Measurements from ENCODE around the gene ANAPC2. TPM values are rescaled to one million over a fixed set of nuclear protein-coding genes. Genes with fewer than 3 reads are reported as not detected.
A peak's percentile ranks its signal among the peaks of the same experiment; 100 is the strongest.

Gene ANAPC2
- total RNA-seq, 1 experiment from 2014 or later = 23.1 TPM

DNA sequence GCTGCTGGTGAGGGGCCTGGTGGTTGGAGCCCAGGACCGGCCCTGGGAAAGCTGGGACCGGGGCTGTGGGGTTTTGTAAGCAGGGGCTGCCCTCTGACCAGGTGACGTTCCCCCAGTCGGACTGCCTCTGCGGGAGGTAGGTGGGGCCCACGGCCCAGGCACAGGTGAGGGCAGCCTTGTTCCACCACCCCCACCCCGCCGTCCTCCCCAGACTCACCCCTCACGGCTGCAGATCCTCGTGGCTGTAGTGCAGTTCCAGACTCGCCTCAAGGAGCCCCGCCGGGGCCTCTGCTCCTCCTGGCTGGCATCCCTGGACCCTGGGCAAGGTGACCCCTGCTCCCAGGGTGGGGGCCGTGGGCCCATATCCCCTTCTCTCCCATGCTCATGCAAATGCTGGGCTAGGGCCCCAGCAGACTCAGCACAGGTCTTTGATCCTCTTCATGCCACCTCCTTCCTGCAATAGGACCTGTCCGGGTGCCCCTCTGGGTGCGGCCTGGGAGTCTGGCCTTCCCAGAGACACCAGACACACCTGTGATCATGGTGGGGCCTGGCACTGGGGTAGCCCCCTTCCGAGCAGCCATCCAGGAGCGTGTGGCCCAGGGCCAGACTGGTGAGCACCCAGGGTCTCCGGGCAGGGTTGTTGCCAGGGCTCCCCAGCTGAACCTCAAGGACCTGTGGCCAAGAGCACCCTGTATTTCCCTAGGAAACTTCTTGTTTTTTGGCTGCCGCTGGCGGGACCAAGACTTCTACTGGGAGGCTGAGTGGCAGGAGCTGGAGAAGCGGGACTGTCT, 27.0 kb upstream of the ANAPC2 start:
- DNase-seq (ENCODE audit: low spot score) = no peak

DNA sequence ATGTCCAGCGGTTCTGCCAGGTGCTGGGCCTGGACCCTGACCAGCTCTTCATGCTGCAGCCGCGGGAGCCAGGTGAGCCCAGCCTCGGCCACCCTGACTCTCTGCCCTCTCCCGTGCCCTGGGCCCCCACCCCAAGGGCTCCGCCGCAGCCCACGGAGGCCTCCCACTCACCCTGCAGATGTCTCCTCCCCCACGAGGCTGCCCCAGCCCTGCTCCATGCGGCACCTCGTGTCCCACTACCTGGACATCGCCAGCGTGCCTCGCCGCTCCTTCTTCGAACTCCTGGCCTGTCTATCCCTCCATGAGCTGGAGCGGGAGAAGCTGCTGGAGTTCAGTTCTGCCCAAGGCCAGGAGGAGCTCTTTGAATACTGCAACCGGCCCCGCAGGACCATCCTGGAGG, 26.3 kb upstream of the ANAPC2 start:
- DNase-seq (ENCODE audit: low spot score) = no peak

DNA sequence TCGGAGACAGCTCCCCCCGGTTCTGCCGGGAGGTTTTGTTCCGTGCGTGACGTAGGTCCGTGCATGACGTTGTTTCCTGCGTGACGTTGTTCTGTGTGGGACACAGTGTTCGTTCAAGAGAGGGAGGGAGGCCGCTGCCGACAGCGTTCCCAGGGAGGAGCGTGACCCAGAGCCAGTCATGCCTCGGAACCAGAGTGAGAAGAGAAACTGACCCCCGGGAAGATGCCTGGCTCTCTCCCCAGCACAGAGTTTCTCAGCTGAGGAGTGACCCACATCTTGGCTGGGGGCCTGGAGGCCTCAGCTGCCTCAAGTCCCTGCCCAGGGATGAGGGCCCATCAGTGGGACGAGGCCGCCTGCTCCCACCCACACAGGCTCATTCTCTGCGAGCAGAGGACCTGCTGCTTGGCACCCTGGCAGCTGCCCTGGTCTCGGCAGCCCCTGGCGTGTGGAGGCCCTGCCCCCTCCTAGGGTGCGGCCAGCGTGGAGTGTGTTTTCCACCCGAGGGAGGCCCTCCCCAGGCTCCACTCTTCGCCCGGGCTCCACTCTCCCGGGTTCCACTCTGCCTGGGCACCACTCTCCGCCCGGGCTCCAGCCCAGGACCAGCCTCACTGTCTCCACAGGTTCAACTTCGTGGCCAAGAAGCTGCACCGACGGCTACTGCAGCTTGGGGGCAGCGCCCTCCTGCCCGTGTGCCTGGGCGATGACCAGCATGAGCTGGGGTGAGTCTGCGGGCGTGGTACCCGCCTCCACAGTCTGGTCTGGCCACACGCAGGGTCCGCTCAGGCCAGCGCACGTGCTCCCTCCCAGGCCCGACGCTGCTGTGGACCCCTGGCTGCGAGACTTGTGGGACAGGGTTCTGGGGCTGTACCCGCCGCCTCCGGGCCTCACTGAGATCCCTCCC, 25.1 kb upstream of the ANAPC2 start:
- no peak for DNase-seq (ENCODE audit: low spot score)

DNA sequence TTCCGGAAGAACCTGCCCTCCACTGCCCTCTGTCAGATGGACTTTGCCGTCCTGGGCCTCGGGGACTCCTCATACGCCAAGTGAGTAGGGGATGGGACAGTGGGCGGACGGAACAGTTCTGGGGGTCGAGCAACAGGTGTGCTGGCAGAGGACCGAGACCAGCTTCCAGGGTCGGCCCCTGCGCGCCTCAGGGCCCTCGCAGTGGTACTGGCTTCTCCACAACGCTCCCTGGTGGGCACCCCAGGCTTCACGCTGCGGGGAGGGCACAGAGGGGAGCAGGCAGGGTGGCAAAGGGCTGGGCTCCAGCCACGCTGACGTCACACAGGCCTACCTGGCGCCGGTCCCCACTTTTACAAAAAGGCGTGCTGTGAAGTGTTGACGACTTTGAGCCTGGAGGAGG, 24.2 kb upstream of the ANAPC2 start:
- no peak for DNase-seq (ENCODE audit: low spot score)

DNA sequence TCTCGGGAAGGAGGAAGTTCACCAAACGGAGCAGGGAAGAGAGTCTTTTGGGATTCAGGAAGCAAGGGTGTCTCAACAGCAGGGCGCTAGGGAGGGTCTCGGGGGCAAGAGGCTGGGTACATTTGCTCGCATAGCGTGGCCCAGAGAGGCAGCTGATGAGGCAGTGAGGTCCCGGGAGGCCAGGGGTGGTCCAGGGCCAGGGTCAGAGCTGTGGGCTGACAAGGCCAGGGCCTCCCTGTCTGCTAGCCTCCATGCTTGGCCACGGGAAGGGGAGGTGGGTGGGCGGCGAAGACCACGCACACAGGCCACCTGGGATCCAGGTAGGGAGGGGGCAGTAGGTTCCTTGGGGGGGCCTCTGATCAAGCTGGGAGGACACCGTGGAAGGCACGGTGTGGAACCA, 23.2 kb upstream of the ANAPC2 start:
- DNase-seq (ENCODE audit: low spot score) = no peak

DNA sequence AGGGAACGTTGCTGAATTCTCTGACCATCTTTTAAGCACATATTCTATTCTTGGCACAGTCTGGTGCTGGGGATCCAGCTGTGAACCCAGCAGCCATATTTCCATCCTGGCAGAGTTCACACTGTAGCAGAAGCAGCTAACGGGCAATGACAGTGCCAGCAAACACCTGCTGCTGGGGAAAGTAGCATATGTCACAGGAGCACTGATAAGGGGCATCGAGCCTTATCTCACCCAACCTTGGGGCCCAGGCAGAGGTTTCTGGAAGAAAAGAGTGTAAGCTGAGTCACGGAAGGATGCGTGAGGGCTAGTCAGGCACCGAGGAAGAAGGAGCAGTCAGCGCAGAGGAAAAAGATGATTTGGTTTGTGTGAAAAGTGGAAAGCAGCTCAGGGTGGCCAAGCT, 18.2 kb upstream of the ANAPC2 start:
- no peak for DNase-seq (ENCODE audit: low spot score)

DNA sequence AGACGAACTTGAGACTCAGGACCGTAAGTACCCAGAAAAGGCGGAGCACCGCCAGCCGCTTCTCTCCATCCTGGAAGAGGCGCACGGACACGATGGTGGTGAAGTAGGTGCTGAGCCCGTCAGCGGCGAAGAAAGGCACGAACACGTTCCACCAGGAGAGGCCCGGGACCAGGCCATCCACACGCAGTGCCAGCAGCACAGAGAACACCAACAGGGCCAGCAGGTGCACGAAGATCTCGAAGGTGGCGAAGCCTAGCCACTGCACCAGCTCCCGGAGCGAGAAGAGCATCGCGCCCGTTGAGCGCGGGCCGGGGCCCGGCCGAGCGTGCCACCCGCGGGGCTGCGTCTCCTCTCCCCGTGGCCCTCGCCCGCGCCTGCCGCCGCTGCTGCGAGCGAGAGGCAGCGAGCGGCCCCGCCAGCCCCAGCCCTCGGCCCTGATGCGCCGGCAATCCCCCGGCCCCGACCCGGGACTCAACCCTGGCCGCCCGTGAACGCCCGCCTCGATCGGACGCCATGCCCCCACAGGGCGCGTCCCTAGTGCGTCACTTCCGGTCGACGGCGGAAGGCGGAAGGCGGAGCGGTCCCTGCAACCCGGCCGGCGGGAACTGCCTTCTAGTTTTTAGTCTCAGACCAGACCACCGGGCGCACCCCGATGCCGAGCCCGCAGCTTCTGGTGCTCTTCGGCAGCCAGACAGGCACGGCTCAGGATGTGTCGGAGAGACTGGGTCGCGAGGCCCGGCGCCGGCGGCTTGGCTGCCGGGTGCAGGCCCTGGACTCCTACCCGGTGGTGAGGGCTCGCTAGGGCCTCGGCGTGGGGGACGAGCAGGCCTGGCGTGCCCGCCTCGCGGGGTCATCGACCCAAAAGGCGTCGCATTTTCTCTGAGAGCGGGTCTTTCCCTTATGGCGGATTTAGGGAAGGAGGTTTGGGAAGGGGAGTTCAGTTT, 17.0 kb upstream of the ANAPC2 start, which contains the start of the genes NDOR1 and TMEM203:
NDOR1 (plus strand) TSS at position 575 of the 944 bp plus-strand sequence; CDS start at position 653, 78 bp downstream.
TMEM203 (minus strand) TSS at position 523 of the 944 bp plus-strand sequence; CDS start at position 289, 234 bp downstream.
- DNase-seq (ENCODE audit: low spot score) = peak; percentile 87

DNA sequence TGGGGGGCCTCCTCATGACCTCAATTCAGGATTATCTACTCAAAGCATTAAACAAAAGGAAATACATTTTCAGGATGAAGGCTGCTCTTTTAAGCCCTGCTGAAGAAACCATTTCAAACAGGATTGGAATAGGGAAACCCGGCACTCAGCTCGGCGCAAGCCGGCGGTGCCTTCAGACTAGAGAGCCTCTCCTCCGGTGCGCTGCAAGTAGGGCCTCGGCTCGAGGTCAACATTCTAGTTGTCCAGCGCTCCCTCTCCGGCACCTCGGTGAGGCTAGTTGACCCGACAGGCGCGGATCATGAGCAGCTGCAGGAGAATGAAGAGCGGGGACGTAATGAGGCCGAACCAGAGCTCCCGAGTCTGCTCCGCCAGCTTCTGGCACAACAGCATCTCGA, 16.4 kb upstream of the ANAPC2 start:
- DNase-seq (ENCODE audit: low spot score) = no peak

DNA sequence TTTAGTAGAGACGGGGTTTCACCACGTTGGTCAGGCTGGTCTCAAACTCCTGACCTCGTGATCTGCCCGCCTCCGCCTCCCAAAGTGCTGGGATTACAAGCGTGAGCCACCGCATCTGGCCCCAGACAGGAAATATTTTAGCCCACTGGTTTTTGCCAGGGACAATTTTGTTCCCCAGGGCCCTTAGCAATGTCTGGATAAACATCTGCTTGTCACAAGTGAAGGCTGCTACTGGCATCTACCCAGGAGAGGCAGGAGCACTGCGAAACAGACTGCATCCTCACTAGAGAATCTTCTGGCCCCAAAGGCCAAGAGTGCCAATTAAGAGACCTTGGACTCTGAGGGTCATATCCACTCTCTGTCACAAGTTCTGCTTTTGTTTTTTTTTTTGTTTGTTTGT, 14.6 kb upstream of the ANAPC2 start:
- DNase-seq (ENCODE audit: low spot score) = no peak

DNA sequence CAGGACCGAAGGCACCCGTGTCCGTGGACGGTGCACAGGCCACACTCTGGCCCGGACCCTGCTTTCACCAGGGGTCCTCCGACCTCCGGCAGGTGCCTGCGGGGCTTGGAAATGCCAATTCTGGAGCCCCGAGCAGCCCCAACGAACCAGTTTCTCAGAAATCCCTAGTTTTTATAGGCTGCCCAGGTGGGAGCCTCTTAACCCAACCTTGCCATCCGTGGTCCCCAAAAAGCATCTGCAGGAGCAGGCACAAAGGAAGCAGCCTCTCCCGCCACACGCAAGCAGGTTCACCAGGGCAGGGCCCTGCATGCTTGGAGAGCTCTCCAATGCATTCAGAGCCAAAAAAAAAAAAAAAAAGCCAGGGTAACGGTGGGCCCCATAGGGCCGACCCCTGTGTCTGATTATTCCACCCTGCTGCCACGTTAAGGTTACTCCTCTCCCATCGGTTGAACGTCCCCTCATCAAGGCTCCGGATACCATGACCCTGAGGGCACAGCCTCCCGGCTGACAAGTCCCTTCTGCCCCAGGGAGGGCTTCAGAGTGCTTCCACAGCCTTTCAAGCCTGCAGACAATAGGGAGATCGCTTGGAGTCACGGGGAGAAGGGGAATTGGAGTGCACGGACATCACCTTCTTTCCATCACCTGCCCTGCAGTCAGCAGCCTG, 13.0 kb upstream of the ANAPC2 start:
- DNase-seq (ENCODE audit: low spot score) = no peak

DNA sequence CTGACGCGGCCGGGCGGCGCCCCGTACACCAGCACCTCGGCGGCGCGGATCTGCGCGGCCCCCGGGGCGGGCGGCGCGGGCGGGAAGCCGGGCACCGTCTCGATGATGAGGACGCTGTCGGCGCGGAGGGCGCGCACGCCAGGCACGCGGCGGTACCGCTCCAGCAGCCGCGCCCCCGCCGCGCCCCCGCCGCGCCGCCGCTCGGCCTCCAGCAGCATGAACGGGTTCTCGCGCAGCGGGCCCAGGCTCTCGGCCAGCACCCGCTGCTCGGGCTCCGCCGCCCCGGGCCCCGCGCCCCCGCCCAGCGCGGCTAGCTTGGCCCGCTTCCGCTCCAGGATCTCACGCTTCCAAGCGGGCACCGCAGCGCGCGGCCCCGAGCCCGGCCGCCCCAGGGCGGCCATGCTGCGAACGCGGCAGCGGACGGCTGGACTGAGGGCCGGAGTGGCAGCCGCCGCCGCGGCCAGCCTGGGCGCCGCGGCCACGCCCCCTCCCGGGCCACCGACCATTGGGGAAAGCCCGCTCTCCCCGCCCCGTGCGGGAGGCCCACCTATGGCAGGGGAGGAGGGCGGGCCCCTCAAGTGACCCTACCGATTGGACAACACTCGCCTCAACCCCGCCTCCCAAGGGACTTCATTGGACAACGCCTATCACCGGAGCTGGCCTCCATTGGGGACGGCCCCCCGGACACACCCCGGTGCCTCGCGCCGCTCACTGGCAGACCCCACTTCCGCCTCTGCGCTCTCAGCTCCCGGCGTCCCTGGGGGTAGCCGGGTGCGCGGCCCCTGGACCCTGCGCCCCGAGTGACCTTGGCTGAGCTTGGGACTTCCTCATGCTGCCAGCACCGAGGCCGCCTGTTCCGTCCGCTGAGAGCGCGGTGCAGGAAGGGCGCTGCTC, 12.2 kb upstream of the ANAPC2 start, which contains the start of gene TPRN:
TPRN (minus strand) TSS at position 431 of the 894 bp plus-strand sequence; CDS start at position 401, 30 bp downstream.
- peak; percentile 100 for DNase-seq (ENCODE audit: low spot score)

DNA sequence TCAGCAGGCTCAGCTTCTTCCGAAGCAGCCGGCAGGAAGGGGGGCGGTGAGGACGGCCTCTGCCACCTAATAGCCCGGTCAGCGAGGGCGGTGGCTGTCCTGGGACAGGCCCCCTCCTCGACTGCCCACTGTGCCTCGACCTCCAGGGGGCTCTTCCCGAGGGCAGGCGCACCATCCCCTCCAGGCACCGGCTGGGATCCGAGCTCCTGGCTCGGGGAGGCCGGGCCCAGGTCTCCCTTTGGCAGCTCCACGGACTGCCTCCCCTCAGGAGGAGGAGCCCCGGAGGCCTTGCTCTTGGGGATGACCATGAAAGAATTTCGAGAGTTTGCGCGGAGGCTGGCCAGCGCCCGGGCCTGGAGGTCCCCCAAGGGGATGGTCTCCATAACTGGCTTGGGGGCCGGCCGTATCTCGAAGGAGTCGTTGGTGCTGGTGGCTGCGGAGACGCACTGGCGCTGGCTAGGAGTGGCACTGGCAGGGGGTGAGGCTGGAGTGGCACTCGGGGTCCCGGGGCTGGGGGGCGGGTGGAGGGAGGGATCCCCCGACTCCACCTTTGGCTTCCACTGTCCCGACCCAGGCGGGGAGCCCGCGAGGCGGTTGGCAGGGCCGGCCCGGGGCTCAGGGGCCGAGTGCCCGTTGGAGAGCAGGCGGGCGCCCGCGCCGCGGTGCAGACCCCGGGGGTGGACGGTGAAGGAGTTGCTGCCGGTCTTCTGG, 11.2 kb upstream of the ANAPC2 start:
- DNase-seq (ENCODE audit: low spot score) = no peak

DNA sequence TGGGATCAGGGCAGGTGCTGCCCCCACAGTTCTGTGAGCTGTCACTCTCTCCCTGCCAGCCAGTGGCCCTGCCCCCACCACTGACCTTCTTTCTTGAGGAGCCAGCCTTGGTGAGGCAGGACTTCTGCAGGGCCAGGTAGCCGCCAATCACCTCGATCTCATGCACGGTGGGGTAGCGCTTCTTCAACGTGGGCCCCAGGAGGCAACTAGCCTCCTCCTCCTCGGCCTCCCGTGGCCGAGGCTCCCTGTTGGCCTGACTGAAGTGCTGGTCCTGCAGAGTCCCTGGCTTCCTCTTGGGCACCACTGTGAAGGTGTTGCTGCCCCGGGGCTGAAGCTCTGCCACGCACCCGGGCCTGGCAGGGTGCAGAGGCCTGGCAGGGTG, 10.5 kb upstream of the ANAPC2 start:
- DNase-seq (ENCODE audit: low spot score) = no peak

DNA sequence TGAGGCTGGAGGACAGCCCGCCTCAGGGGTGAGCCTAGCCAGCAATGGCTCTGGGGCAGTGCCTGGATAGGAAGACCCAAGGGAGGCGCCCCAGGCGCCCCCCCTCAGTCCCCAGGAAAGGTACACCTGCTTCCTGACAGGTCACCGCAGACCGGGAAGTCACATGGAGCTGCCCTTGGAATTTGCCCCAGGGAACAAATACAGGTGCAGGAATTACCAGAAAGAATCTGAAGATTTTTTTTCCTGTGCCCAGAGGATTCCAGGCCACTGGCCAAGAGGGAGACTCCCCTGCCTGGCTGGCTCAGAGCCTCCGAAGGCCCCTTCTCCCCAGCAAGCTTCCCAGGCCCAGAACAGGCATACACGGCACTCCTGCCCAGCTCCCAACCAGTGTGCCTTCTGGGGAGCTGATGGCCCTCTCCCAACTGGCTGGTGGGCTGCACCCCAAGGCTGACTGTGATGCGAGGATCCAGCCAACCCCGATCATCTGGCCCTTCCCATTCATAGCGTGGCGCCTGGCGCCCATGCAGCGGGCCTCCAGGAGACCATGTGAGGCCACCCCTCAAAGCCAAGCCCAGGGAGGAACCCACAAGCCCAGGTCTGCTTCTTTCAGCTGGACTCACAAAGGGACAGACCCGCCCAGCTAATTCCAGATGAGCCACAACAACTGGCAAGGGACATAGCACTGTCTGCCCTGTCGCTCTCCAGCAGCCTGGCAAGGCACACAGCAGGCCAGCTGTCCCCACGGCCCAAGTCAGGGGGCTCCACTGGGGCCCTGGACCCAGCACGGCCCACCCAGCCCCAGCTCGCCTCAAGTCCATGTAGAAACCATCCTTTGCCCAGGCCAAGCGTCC, 9.9 kb upstream of the ANAPC2 start:
- DNase-seq (ENCODE audit: low spot score) = peak; percentile 61

DNA sequence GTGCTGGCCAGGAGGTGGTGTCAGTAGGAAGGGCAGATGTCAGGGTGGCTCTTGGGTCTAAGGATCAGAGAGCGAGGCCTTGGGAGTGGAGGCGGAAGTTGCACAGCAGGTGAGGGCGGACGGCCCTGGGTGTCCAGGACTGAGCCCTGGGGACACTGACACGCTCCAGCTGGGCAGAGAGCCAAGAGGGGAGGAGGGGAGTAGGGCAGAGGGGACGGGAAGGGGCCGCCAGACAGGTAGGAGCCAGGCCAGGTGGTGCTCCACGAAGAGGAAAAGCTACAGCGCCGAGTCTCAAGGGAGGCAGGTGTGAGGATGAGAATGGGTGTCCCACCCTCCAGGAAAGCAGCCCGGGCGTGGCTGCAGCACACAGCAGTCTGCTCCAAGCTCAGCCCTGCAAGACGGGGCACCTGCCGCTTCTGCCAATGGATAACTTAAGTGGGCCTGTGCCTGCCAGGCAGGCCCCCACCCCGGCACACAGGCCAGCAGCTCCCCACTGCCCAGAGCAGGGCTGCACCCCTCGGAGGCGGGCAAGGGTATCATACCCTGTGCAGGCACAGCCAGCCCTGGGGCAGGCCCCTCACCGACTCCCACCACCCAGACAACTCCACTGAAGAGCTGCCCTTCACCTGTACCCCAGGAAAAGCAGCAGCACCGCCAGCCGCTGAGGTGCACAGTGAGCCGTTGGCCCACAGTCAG, 7.3 kb upstream of the ANAPC2 start:
- no peak for DNase-seq (ENCODE audit: low spot score)

DNA sequence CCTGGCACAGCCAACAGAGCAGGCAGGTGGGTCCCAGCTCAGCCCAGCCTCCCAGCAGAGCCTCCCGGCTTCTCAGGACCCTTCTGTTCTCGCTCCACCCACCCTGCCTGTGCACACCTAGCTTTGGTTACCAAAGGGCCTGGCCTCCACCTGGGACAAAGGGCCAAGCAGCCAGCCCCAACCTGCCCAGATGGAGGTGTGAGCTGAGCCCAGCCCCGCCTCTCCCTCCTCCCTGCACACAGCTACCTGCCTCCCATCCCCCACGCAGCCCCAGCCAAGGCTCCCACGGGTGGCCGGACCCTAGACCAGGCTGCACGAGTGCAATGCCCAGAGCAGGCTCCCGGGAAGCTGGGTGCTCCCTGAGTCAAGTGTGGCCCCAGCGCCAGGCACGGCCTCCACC, 6.5 kb upstream of the ANAPC2 start:
- no peak for DNase-seq (ENCODE audit: low spot score)

DNA sequence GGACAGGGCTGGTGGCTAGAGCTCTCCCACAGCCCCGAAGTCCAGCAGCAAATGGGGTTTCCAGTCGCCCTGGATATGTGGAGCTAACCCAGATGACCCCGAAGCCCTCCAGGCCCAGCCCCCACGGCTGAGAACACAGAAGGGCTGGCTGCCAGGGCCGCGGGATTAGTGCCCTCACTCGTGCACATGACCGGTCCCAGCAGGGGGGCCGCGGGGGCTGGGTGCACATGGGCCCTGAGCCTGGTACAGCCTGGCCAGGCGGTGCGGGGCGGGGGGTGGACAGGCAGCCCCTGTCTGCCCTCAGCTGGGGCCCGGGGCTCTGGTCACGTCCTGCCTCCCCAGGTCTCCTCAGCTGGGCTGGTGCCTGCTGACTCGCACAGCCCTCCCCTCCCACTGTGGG, 6.0 kb upstream of the ANAPC2 start:
- DNase-seq (ENCODE audit: low spot score) = no peak

DNA sequence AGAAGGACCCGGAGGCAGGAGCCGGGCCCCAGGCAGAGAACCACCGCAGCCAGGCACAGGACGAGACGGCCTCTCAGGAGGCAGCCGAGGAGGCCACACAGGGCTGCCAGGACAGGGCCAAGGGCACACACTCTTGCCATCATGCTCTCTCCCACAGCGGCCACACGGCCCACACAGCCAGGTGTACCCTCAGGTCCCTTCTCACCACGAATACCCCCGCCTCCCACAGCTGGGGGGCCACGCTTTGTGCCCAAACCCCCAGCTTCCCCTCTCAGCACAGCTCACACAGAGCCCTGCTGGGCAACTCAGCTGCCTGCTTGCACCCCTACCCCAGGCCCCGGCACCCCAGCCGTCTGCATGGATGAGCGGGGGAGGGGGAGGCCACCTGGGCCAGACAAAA, 5.4 kb upstream of the ANAPC2 start:
- DNase-seq (ENCODE audit: low spot score) = no peak

Measured in A172 (cell line).